Activated T-cell treated with anti-CD3 and anti-CD28 coated beads, Interleukin-2, amount 50 U/mL, for 4 hours (primary cell): ENCODE data around the gene AKAP5. TPM values are rescaled to one million over a fixed set of nuclear protein-coding genes. Genes with fewer than 3 reads are reported as not detected.

Experiments
- ATAC-seq, 2 donors: fragments of 200-7000 bp; cut with Tn5 transposase; one replicate each; pipeline ENCODE4 v1.10.0; 2021
- DNase-seq: peaks from one replicate; pipeline ENCODE4 v3.0.0-alpha.2; 2020
- H3K27me3 Mint-ChIP-seq: one replicate; pipeline ENCODE4 v1.8.0; 2021; ENCODE audit warnings: low read depth, mixed read lengths
- H3K36me3 Mint-ChIP-seq: one replicate; pipeline ENCODE4 v1.8.0; 2022; ENCODE audit warnings: mixed read lengths; ENCODE audit not compliant: insufficient read depth
- H3K4me1 Mint-ChIP-seq: one replicate; pipeline ENCODE4 v1.8.0; 2021; ENCODE audit warnings: low read depth, mixed read lengths
- H3K4me3 Mint-ChIP-seq: one replicate; pipeline ENCODE4 v1.8.0; 2021; ENCODE audit warnings: mild to moderate bottlenecking, moderate library complexity, mixed read lengths
- H3K9me3 Mint-ChIP-seq: one replicate; pipeline ENCODE4 v1.8.0; 2021; ENCODE audit warnings: mixed read lengths
- total RNA-seq, 3 donors: library from RNA; stranded (reverse); gene quantifications; one replicate each; pipeline ENCODE4 v1.2.1, GENCODE V29; 2021

AKAP5 gene
- total RNA-seq, 3 donors from 2014 or later: 0.65 to 0.83 (median 0.69) TPM

- Mint-ChIP-seq H3K27me3 (no peaks in the 10 kb centered on the region), H3K9me3 (no peaks in the 10 kb centered on the region), H3K4me1 (peaks cover 35% of the 10 kb centered on the region), H3K4me3 (no peak overlapping the region), H3K36me3 (peaks cover 48% of the 10 kb centered on the region)
- no peak for DNase-seq
- ATAC-seq: no peak
Measured at GRCh38 chr14:64442300-64442988, 22.9 kb upstream of the AKAP5 start.

GRCh38 chr14:64444140-64444539, 21.2 kb upstream of the AKAP5 start:
- peaks cover 42% of the 10 kb centered on the region for H3K36me3 Mint-ChIP-seq
- ATAC-seq: no peak
- peaks cover 29% of the 10 kb centered on the region for H3K4me1 Mint-ChIP-seq
- H3K27me3 Mint-ChIP-seq: no peaks in the 10 kb centered on the region
- no peaks in the 10 kb centered on the region for H3K9me3 Mint-ChIP-seq
- no peak for DNase-seq
- H3K4me3 Mint-ChIP-seq: no peak overlapping the region

- Mint-ChIP-seq H3K36me3 (peaks cover 40% of the 10 kb centered on the region), H3K9me3 (no peaks in the 10 kb centered on the region), H3K4me1 (peaks cover 33% of the 10 kb centered on the region), H3K4me3 (no peak overlapping the region), H3K27me3 (no peaks in the 10 kb centered on the region)
- ATAC-seq: peak; percentile 86 to 90
- DNase-seq: peak; percentile 15
Measured at GRCh38 chr14:64444984-64445845, 20.1 kb upstream of the AKAP5 start.

- Mint-ChIP-seq H3K27me3 (no peaks in the 10 kb centered on the region), H3K36me3 (peaks cover 25% of the 10 kb centered on the region), H3K4me3 (no peak overlapping the region), H3K9me3 (no peaks in the 10 kb centered on the region), H3K4me1 (peaks cover 40% of the 10 kb centered on the region)
- DNase-seq (no peak), ATAC-seq (peak in 1 of 2 donors; percentile 39)
Measured at GRCh38 chr14:64447876-64448670, 17.2 kb upstream of the AKAP5 start.

GRCh38 chr14:64450255-64450654, 15.0 kb upstream of the AKAP5 start:
- H3K9me3 Mint-ChIP-seq: no peaks in the 10 kb centered on the region
- peaks cover 25% of the 10 kb centered on the region for H3K4me1 Mint-ChIP-seq
- H3K36me3 Mint-ChIP-seq: peaks cover 21% of the 10 kb centered on the region

GRCh38 chr14:64454671-64455070, 10.6 kb upstream of the AKAP5 start:
- Mint-ChIP-seq H3K4me1 (peaks cover 20% of the 10 kb centered on the region), H3K9me3 (no peaks in the 10 kb centered on the region), H3K27me3 (no peaks in the 10 kb centered on the region), H3K36me3 (peaks cover 24% of the 10 kb centered on the region), H3K4me3 (no peak overlapping the region)
- ATAC-seq: no peak
- DNase-seq: no peak

More at GRCh38 chr14:64450255-64450654, 15.0 kb upstream of the AKAP5 start:
- DNase-seq (no peak), ATAC-seq (peak in 1 of 2 donors; percentile 32)
- Mint-ChIP-seq H3K4me3 (no peak overlapping the region), H3K27me3 (no peaks in the 10 kb centered on the region)

GRCh38 chr14:64459405-64460136, 5.7 kb upstream of the AKAP5 start:
- Mint-ChIP-seq H3K9me3 (no peaks in the 10 kb centered on the region), H3K4me3 (no peak overlapping the region), H3K27me3 (no peaks in the 10 kb centered on the region), H3K36me3 (peaks cover 20% of the 10 kb centered on the region), H3K4me1 (peaks cover 13% of the 10 kb centered on the region)
- ATAC-seq (no peak), DNase-seq (no peak)

- Mint-ChIP-seq H3K4me3 (no peak overlapping the region), H3K4me1 (peaks cover 22% of the 10 kb centered on the region), H3K36me3 (peaks cover 11% of the 10 kb centered on the region), H3K9me3 (no peaks in the 10 kb centered on the region), H3K27me3 (no peaks in the 10 kb centered on the region)
- ATAC-seq (no peak), DNase-seq (no peak)
Measured at GRCh38 chr14:64461221-64461620, 4.1 kb upstream of the AKAP5 start.

GRCh38 chr14:64463195-64463594, 2.1 kb upstream of the AKAP5 start:
- ATAC-seq: no peak
- Mint-ChIP-seq H3K4me1 (peaks cover 33% of the 10 kb centered on the region), H3K27me3 (no peaks in the 10 kb centered on the region), H3K36me3 (peaks cover 13% of the 10 kb centered on the region), H3K4me3 (no peak overlapping the region), H3K9me3 (no peaks in the 10 kb centered on the region)
- no peak for DNase-seq

GRCh38 chr14:64463873-64464272, 1.4 kb upstream of the AKAP5 start:
- Mint-ChIP-seq H3K36me3 (peaks cover 15% of the 10 kb centered on the region), H3K4me3 (no peak overlapping the region), H3K27me3 (no peaks in the 10 kb centered on the region), H3K4me1 (peaks cover 39% of the 10 kb centered on the region), H3K9me3 (no peaks in the 10 kb centered on the region)
- no peak for ATAC-seq
- no peak for DNase-seq

GRCh38 chr14:64464651-64465050, 648 bp upstream of the AKAP5 start:
- Mint-ChIP-seq H3K27me3 (no peaks in the 10 kb centered on the region), H3K4me1 (peaks cover 33% of the 10 kb centered on the region), H3K4me3 (peak overlapping the region; percentile 86), H3K9me3 (no peaks in the 10 kb centered on the region), H3K36me3 (peaks cover 12% of the 10 kb centered on the region)
- ATAC-seq: peak in 1 of 2 donors; percentile 25
- no peak for DNase-seq

GRCh38 chr14:64465831-64466554, 694 bp downstream of the AKAP5 start:
- ATAC-seq: peak in 1 of 2 donors; percentile 20
- DNase-seq: no peak
- Mint-ChIP-seq H3K4me1 (peaks cover 27% of the 10 kb centered on the region), H3K36me3 (peaks cover 4% of the 10 kb centered on the region), H3K27me3 (no peaks in the 10 kb centered on the region), H3K9me3 (no peaks in the 10 kb centered on the region), H3K4me3 (peak overlapping the region; percentile 80)

GRCh38 chr14:64467101-64467500, 1.8 kb downstream of the AKAP5 start:
- Mint-ChIP-seq H3K4me1 (peaks cover 29% of the 10 kb centered on the region), H3K36me3 (peaks cover 8% of the 10 kb centered on the region), H3K4me3 (no peak overlapping the region), H3K9me3 (no peaks in the 10 kb centered on the region), H3K27me3 (no peaks in the 10 kb centered on the region)
- no peak for ATAC-seq
- no peak for DNase-seq
